Adrenal gland (tissue), 12 donors: ENCODE measurements around the gene IL25. TPM values are rescaled to one million over a fixed set of nuclear protein-coding genes. Genes with fewer than 3 reads are reported as not detected.

Experiments used
- DNase-seq, 7 donors: peaks; one replicate each; pipeline ENCODE4 v3.0.0-alpha.2; 2019 to 2020
- H3K27ac ChIP-seq, 5 donors: fragments of 200-600 bp; sonication (generic) in 4 of 5; 1 replicate in 3 of 5; 2 replicates in 2 of 5; pipeline versions ENCODE4 v1.5.1 to v1.8.0; 2016 to 2020; ENCODE audit warnings: mild to moderate bottlenecking in 1 of 5
- H3K27me3 ChIP-seq: fragments of 200-600 bp; 2 replicates; pipeline ENCODE4 v1.8.0; 2021
- H3K36me3 ChIP-seq, 2 donors: fragments of 200-600 bp; replicated peaks in 1 of 2; 1 replicate in 1 of 2; 2 replicates in 1 of 2; pipeline versions ENCODE4 v1.5.1 to v1.8.0; 2018 to 2022
- H3K4me1 ChIP-seq, 2 donors: fragments of 200-600 bp; replicated peaks in 1 of 2; 1 replicate in 1 of 2; 2 replicates in 1 of 2; pipeline versions ENCODE4 v1.5.1 to v1.8.0; 2018 to 2021
- H3K4me3 ChIP-seq, 4 donors: fragments of 200-600 bp; sonication (generic) in 3 of 4; one replicate each; pipeline ENCODE4 v1.5.1; 2016 to 2018
- H3K9me3 ChIP-seq, 3 donors: fragments of 200-600 bp; sonication (generic) in 1 of 3; replicated peaks in 1 of 3; 1 replicate in 2 of 3; 2 replicates in 1 of 3; pipeline versions ENCODE4 v1.5.1 to v1.8.0; 2016 to 2021
- CTCF ChIP-seq, 6 experiments: fragments of 450-650 bp in 4 of 6; fragments of 200-600 bp in 2 of 6; sonication (generic) in 1 of 6; IDR thresholded peaks; 1 replicate in 5 of 6; 2 replicates in 1 of 6; pipeline versions ENCODE4 v1.5.1 to v1.8.0; 2016 to 2021; ENCODE audit warnings: antibody characterized with exemption in 6 of 6, mild to moderate bottlenecking in 2 of 6, moderate library complexity in 1 of 6
- POLR2A ChIP-seq, 2 donors: fragments of 450-650 bp; IDR thresholded peaks; one replicate each; pipeline ENCODE4 v1.6.1; 2017; ENCODE audit warnings: antibody characterized with exemption in 2 of 2, mild to moderate bottlenecking in 2 of 2, moderate library complexity in 1 of 2
- WGBS, 4 donors: extraction: QIAGEN DNeasy Blood & Tissue Kit in 2 of 4; methylation state at CpG; one replicate each; pipeline versions ENCODE4 v1.1.5 to v1.1.7; 2013 to 2017; 5-methylcytosine and 5-hydroxymethylcytosine counted together
- intact Hi-C, 2 donors: fragments of 100-400 bp; cut with DNase I; formaldehyde crosslinking; loops; one replicate each; pipeline versions ENCODE4 v1.14.1 to v1.15.0; 2022 to 2023
- polyA plus RNA-seq, 3 donors: library from polyadenylated mRNA; stranded (reverse); fragments of 200-250 nt in 2 of 3; fragments of 350-450 nt in 1 of 3; fragmentation: Illumina TruSeq in 1 of 3; extraction: RNeasy Lipid Tissue Mini Kit (QIAGEN cat#74804) in 1 of 3; gene quantifications; one replicate each; pipeline ENCODE4 v1.2.3, GENCODE V29; 2013 to 2014
- total RNA-seq, 9 donors: library from RNA; depleted of rRNA in 4 of 9; stranded (reverse); fragments of >200 nt in 4 of 9; fragments of 120-200 nt in 1 of 9; fragmentation: NEBNext Ultra II Directional in 1 of 9; extraction: Animal tissue kit (Norgen Biotek cat#: 25700) in 1 of 9; gene quantifications; one replicate each; pipeline versions ENCODE4 v1.1.0 to v1.2.4, GENCODE V29; 2013 to 2023
- donor health status: healthy with polysubstance abuse.
- donor health status: Bipolar disorder and iron deficiency.
- donor health status: DM: yes; HTN: yes; CAD: no.
- donor health status: DM: no; HTN: no; CAD: no.
- donor health status: DM: no; HTN: no; CAD: no.
- donor health status: DM: yes; HTN: yes; CAD: no.

Gene IL25
- total and polyA plus RNA-seq, 12 donors: 0.10 TPM; not detected in 11

GRCh38 chr14:23361320-23361719, 11.3 kb upstream of the IL25 start:
- intact Hi-C loops: no loop called here
- Histone ChIP-seq H3K9me3 (no peaks in the 10 kb centered on the region), H3K4me3 (no peak overlapping the region), H3K27me3 (peaks cover 12% of the 10 kb centered on the region), H3K27ac (peak overlapping the region in 1 of 5 donors; percentile 34), H3K36me3 (no peaks in the 10 kb centered on the region), H3K4me1 (no peaks in the 10 kb centered on the region)
- no peak for TF ChIP-seq CTCF (IDR thresholded peaks at IDR 0.05)
- no peak for TF ChIP-seq POLR2A (IDR thresholded peaks at IDR 0.05)
- DNase-seq: no peak

GRCh38 chr14:23361763-23362162, 10.8 kb upstream of the IL25 start:
- no peak for DNase-seq
- H3K4me3 ChIP-seq: no peak overlapping the region
- H3K9me3 ChIP-seq: no peaks in the 10 kb centered on the region
- TF ChIP-seq POLR2A (IDR thresholded peaks at IDR 0.05) (no peak), CTCF (IDR thresholded peaks at IDR 0.05) (no peak)
- H3K27me3 ChIP-seq: peaks cover 12% of the 10 kb centered on the region
- intact Hi-C loops: no loop called here
- H3K27ac ChIP-seq: no peak overlapping the region
- H3K4me1 ChIP-seq: peaks cover 0 to 2% of the 10 kb centered on the region in 2 donors
- H3K36me3 ChIP-seq: no peaks in the 10 kb centered on the region
- WGBS, 4 donors: 71 to 83% (median 78%) methylated on average over 6 of the region's 6 CpGs

GRCh38 chr14:23362200-23362599, 10.4 kb upstream of the IL25 start:
- Histone ChIP-seq H3K36me3 (no peaks in the 10 kb centered on the region), H3K27ac (no peak overlapping the region), H3K4me1 (peaks cover 0 to 4% of the 10 kb centered on the region in 2 donors), H3K4me3 (no peak overlapping the region), H3K9me3 (no peaks in the 10 kb centered on the region), H3K27me3 (peaks cover 12% of the 10 kb centered on the region)
- TF ChIP-seq POLR2A (IDR thresholded peaks at IDR 0.05): no peak
- TF ChIP-seq CTCF (IDR thresholded peaks at IDR 0.05): no peak
- 51 to 67% (median 62%) methylated on average over 3 of the region's 3 CpGs for WGBS, 4 donors
- intact Hi-C loops: no loop called here
- DNase-seq: no peak

GRCh38 chr14:23364164-23365035, 8.2 kb upstream of the IL25 start:
- Histone ChIP-seq H3K4me1 (peaks cover 0 to 4% of the 10 kb centered on the region in 2 donors), H3K27me3 (peaks cover 12% of the 10 kb centered on the region), H3K9me3 (no peaks in the 10 kb centered on the region), H3K27ac (peak overlapping the region in 3 of 5 donors; percentile 59 to 85 (median 83)), H3K4me3 (peak overlapping the region in 1 of 4 donors; percentile 49), H3K36me3 (no peaks in the 10 kb centered on the region)
- intact Hi-C loops: no loop called here
- TF ChIP-seq CTCF (IDR thresholded peaks at IDR 0.05): no peak
- TF ChIP-seq POLR2A (IDR thresholded peaks at IDR 0.05): peak; percentile 7 to 36
- peak in 2 of 7 donors; percentile 28 to 88 for DNase-seq
- 29 to 35% (median 33%) methylated on average over 21 of the region's 21 CpGs for WGBS, 4 donors
